Measurements from ENCODE around the gene NCAPG2.

The NCAPG2 gene

DNA sequence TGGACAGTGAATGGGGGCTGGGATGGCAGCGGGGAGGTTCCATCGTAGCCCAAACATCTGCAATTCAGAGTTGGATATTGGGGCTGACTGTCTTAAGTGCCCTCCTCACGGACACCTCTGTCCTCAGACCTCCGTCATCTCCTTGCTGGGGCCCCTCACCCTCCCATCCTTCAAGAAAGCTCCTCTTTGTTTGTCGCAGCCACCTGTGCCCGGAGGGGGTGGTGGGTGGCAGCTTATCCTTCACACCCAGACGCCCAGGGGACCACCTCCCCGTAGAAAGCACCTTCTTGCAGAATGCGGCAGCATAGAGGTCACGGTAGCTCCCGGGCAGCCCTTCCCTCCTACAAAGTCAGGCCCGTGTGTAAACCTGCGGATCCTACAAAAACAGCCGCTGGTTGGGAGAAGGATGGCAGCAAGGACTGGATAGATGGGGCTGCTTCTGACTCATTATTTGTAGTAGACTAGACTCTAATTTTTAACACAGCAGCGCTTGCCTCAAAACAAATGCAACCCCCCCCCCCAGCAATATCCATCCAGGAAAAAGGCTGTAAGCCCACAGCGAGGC is 115.6 kb downstream of the NCAPG2 start:
- no peak for DNase-seq

DNA sequence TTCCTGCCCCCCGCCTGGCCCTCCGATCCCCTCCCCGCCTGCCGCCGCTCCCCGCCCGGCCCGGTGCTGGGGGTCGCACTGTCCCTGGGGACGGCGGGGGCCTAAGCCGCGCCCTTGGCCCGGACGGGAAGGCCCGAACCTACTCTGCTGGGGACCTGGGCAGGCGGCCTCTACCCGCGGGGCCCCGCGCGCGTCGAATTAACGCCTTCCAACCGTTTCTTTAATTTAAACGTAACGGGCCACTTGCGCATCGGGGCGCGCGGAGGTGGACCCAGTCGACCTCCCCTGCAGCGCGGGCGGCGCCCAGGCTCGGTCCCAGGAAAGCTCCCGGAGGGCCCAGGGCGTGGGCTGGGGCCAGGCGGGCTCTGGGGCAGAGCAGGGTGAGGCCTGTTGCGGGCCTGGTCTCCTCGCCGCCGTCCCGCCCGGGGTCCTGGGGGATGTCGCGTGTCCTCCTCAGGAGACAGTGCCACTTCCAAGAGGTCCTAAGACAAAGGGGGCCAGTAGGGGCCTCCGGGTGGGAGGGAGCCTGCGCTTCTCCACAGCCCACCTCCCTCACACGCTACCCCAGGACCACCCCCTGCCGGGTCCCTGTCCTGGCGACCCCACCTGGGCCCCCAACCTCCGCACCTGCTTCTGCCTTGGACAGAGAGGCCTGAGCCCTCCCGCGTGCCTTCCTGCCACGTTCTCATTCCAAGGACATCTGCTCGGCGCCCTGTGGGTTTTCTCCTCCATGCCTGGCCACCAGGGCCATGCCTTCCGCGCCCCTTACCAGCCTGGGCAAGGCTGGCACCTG is 116.3 kb downstream of the NCAPG2 start:
- DNase-seq = no peak

DNA sequence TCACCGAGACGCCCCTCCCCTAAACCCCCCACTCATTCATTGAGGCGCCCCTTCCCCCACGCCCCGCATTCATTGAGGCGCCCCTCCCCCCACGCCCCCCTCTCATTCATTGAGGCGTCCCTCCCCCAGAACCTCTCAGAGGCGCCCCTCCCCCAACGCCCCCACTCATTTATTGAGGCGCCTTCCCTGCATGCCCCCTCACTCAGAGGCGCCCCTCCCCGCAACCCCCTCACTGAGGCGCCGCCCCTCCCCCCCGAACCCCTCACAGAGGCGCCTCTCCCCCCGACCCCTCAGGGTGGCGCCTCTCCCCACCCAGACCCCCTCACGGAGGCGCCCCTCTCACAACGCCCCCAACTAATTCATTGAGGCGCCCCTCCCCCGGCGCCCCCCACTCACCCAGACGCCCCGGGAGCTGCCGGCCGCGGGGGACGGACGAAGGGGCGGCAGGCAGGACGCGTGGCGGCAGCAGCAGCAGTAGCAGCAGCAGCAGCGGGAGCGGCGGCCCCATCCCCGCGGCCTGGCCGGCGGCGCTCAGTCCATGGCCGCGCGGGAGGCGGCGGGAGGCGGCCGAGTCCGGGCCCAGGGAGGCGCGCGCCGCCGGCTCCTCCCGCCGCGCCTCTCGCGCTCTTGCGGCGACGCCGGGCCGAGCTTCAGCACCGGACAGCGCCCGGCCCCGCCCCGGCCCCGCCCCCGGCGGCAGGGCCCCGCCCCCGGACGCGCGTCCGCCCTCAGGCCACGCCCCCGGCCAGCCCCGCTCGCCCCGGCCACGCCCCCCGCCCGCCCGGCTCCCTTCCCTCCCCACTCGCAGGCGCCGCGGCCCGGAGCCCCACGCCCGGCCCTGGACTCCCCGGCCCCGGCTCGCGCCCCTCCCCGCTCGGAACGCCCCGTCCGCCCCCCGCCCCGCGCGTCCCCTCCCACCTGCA is 117.2 kb downstream of the NCAPG2 start, which contains the start of gene PTPRN2:
Gene PTPRN2, minus strand, starts transcription at position 662 of the 923 bp plus-strand sequence.
- DNase-seq = peak; percentile 43

DNA sequence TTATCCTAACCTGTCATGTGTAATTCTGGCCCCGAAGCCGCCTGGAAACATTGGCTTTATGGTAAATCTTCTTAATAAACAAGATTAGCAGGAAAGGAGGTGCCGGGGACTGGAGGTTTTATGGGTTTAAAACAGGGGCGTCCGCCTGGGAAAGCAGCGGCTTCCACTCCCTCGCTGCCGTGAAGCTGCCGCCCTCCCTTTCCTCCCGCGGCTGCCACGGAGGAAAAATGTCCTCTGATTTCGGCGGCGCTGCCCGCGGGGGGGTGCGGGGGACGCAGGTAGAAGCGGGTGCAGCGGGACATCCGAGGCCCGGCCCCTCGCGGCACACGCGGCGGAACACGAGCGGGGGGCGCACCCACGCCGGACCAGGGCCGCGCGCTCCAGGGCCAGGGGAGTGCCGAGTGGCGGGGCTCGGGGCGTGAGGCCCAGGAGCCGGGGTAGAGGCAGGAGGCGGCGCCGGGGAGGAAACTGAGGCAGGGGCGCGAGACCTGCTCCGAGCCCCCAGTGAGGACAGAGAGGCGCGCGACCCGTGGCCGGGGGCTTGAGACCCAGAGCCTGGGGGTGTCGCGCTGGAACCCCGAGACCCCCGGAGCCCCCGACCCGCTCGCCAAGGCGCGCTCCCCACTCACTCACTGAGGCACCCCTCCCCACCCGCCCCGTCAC is 118.0 kb downstream of the NCAPG2 start:
- DNase-seq = no peak

DNA sequence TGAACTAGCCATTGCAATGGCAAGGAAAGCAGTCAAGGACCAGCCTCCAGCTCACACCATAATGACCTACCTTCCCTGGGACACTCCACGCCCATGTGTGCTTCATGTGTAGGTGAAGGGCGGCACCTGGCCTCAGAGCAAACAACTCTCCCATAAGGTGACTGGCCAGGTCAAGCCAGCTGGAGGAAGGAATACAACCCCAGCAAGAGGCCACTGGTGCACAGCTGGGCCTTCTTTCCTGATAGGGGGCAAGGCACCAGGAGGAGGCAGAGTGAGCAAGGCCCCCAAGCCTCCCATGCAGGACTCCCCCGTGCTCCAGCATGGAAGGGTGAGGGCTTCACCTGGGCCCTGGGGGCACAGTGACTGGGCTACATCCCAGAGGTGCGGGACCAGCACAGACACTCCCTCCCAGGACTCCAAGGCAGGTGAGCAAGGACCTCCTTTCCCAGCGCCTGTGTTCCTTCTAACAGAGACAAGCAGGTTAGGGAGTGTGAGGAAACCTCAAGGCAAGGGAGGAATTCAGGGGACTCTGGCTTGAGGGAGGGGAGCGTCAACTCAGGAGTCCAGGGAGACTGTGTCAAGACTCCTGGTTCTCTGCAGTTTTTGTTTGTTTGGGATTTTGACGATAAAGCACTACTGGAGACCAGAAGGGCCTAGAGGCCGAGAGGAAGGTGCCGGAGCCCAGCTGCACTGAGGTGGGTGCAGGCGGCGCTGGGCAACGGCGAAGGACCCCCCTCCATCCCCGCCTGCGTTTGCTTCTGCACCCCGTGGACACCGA is 118.7 kb downstream of the NCAPG2 start:
- DNase-seq = no peak

DNA sequence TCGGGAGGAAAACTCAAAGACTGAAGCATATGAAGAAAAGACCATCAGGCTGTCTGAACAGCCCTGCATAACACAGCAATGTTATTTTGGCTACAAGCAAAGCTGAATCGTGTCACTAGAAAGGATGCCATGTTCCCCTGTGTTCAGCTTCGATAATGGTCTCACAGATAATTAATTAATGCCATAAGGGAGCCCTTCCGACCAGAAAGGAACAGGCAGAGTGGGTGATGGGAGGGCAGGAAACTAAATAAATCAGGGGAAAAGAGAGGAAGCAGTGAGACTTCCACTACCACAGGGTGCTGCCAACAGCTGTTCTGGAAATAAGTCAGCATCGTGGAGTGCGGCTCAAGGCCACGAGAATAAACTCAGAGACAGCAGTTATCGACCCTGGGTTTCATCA is 120.2 kb downstream of the NCAPG2 start:
- no peak for DNase-seq

DNA sequence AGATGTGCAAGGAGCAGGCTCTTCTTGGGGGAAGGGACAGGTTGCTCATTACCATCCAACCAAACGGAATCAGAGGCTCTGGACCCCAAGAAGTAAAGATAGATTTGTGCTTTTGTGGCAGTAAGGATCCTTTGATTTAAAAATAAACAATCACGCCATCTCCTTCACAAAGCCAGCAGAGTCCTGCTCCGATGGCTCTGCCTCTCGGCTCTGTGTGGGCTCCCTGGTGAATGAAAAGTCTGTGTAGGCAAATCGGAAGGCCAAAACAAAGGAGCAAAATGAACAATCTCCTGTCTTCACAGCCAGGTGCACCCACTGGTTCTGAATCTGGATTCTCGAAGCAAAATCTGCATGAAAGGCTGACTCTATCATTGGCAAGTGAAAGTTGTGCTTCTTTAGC is 120.8 kb downstream of the NCAPG2 start:
- DNase-seq = no peak

DNA sequence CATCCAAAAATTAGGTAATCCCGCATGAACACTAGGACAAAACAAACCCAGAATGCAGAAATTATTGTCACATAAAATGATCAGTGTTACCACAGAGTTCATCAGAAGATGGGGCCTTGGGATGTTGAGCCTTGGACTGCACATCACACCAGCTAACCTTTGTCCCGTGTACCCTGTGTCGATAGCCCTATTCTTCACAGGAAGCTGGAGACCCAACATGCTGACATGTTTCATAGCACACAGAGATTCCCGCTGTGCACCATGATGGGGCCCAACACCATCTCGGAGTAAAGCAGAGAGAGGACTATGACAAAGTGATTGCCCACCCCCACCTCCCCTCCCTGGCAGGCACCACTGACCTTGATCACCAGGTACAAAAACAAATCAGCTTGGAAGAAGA is 121.5 kb downstream of the NCAPG2 start:
- DNase-seq = no peak

DNA sequence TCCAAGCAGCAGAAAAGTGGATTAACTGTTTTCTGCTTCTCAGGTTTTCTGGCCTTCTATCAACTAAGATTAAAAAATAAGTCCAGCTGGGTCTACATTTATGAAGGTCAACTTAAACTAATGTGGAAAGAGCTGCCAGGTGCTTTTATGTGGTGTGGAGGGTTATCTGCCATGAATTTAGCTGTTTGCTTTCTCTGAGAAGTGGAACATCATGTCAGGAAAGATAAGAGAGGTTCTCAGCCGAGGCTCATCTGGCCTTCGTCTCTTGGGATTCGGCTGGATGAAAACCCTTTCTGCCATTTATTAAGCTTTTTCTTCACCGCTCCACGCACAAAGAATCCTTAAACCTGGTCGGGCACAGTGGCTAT is 122.5 kb downstream of the NCAPG2 start:
- DNase-seq = no peak

DNA sequence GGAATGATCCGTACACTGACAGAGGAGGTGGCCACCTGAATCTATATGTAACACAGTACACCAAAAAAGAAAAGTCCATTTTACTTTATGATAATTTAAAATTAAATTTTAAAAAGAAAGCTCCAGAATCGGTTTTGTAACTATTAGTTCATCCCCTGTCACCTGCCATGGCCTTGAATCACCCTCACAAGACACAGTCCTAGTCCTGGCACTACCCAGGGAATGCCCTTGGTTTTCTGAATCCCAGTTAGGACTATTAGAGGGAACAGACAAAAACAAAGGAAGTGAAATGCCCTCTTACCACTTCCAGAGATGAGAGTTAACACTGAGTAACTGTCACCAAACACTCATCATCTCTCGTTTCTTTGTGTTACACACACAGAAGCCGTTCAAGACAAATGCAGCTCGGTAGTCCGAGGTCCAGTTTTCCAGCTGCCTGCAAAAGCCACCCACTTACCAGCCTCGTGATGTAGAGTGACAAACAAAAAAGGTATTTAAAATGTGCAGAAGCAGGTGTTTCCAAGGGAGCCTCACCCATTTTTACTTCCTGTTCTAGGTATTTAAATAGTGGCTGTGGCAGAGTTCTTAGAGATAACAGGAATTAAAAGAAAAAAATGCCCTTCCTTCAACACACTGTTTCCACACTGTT is 123.0 kb downstream of the NCAPG2 start:
- no peak for DNase-seq
